Skeletal muscle tissue (tissue), 4 donors: ENCODE results near the gene KIF5C. TPM values are rescaled to one million over a fixed set of nuclear protein-coding genes. Genes with fewer than 3 reads are reported as not detected.

Experiments
- H3K27ac ChIP-seq: one replicate; pipeline ENCODE4 v1.7.0; 2013; ENCODE audit warnings: mild to moderate bottlenecking, low read depth, low read length, inconsistent platforms
- H3K27me3 ChIP-seq, 3 donors: one replicate each; pipeline ENCODE4 v1.7.0; 2013; ENCODE audit warnings: low read length in 3 of 3; ENCODE audit not compliant: control insufficient read depth in 3 of 3, insufficient read depth in 3 of 3
- H3K36me3 ChIP-seq, 3 donors: one replicate each; pipeline ENCODE4 v1.7.0; 2013; ENCODE audit warnings: low read length in 3 of 3; ENCODE audit not compliant: control insufficient read depth in 3 of 3, insufficient read depth in 3 of 3
- H3K4me1 ChIP-seq, 3 donors: one replicate each; pipeline ENCODE4 v1.7.0; 2013; ENCODE audit warnings: low read length in 3 of 3, mild to moderate bottlenecking in 3 of 3; ENCODE audit not compliant: control insufficient read depth in 3 of 3, insufficient read depth in 3 of 3
- H3K4me3 ChIP-seq, 3 donors: one replicate each; pipeline ENCODE4 v1.7.0; 2013; ENCODE audit warnings: low read length in 3 of 3
- H3K9ac ChIP-seq, 3 donors: one replicate each; pipeline ENCODE4 v1.7.0; 2013; ENCODE audit warnings: low read length in 3 of 3, mild to moderate bottlenecking in 3 of 3, moderate library complexity in 2 of 3, low read depth in 1 of 3
- H3K9me3 ChIP-seq, 3 donors: one replicate each; pipeline ENCODE4 v1.7.0; 2013; ENCODE audit warnings: low read length in 3 of 3; ENCODE audit not compliant: control insufficient read depth in 3 of 3
- total RNA-seq: library from RNA; depleted of rRNA; stranded (reverse); fragments of >200 nt; gene quantifications from one replicate; pipeline ENCODE4 v1.2.3, GENCODE V29; 2014
- donor health status: Osteomylitis.

Gene KIF5C
- total RNA-seq, 1 donor from 2014 or later = 1.0 TPM

- Histone ChIP-seq H3K4me1 (no peaks in the 10 kb centered on the region), H3K36me3 (no peaks in the 10 kb centered on the region), H3K9ac (no peak overlapping the region), H3K27me3 (peaks cover 0 to 4% (median 2%) of the 10 kb centered on the region in 3 donors), H3K9me3 (no peaks in the 10 kb centered on the region), H3K4me3 (no peak overlapping the region), H3K27ac (no peak overlapping the region)
Measured at GRCh38 chr2:148900350-148900837, 25.4 kb downstream of the KIF5C start.

GRCh38 chr2:148901142-148901541, 26.1 kb downstream of the KIF5C start:
- Histone ChIP-seq H3K9me3 (no peaks in the 10 kb centered on the region), H3K27ac (no peak overlapping the region), H3K9ac (no peak overlapping the region), H3K4me3 (no peak overlapping the region), H3K36me3 (no peaks in the 10 kb centered on the region), H3K27me3 (peaks cover 0 to 4% (median 3%) of the 10 kb centered on the region in 3 donors), H3K4me1 (no peaks in the 10 kb centered on the region)

- no peak overlapping the region for H3K9ac ChIP-seq
- no peaks in the 10 kb centered on the region for H3K9me3 ChIP-seq
- H3K27ac ChIP-seq = no peak overlapping the region
- peaks cover 0 to 4% (median 3%) of the 10 kb centered on the region in 3 donors for H3K27me3 ChIP-seq
- no peaks in the 10 kb centered on the region for H3K4me1 ChIP-seq
- no peak overlapping the region for H3K4me3 ChIP-seq
- H3K36me3 ChIP-seq = no peaks in the 10 kb centered on the region
Measured at GRCh38 chr2:148902798-148903197, 27.8 kb downstream of the KIF5C start.

- no peak overlapping the region for H3K27ac ChIP-seq
- H3K9me3 ChIP-seq = no peaks in the 10 kb centered on the region
- H3K27me3 ChIP-seq = peaks cover 0 to 4% (median 3%) of the 10 kb centered on the region in 3 donors
- H3K4me3 ChIP-seq = no peak overlapping the region
- no peak overlapping the region for H3K9ac ChIP-seq
- no peaks in the 10 kb centered on the region for H3K4me1 ChIP-seq
- H3K36me3 ChIP-seq = no peaks in the 10 kb centered on the region
Measured at GRCh38 chr2:148903294-148903693, 28.3 kb downstream of the KIF5C start.

- Histone ChIP-seq H3K9me3 (no peaks in the 10 kb centered on the region), H3K4me1 (no peaks in the 10 kb centered on the region), H3K36me3 (no peaks in the 10 kb centered on the region), H3K27me3 (peaks cover 0 to 4% (median 4%) of the 10 kb centered on the region in 3 donors), H3K27ac (no peak overlapping the region), H3K4me3 (no peak overlapping the region), H3K9ac (no peak overlapping the region)
Measured at GRCh38 chr2:148903979-148904378, 29.0 kb downstream of the KIF5C start.

- no peak overlapping the region for H3K27ac ChIP-seq
- no peak overlapping the region for H3K4me3 ChIP-seq
- H3K9ac ChIP-seq = no peak overlapping the region
- no peaks in the 10 kb centered on the region for H3K9me3 ChIP-seq
- no peaks in the 10 kb centered on the region for H3K36me3 ChIP-seq
- H3K27me3 ChIP-seq = peaks cover 0 to 6% (median 4%) of the 10 kb centered on the region in 3 donors
- no peaks in the 10 kb centered on the region for H3K4me1 ChIP-seq
Measured at GRCh38 chr2:148906124-148906523, 31.1 kb downstream of the KIF5C start.

GRCh38 chr2:148907085-148907785, 32.2 kb downstream of the KIF5C start:
- Histone ChIP-seq H3K9me3 (no peaks in the 10 kb centered on the region), H3K27ac (no peak overlapping the region), H3K4me3 (no peak overlapping the region), H3K4me1 (no peaks in the 10 kb centered on the region), H3K36me3 (no peaks in the 10 kb centered on the region), H3K27me3 (peaks cover 0 to 6% (median 4%) of the 10 kb centered on the region in 3 donors), H3K9ac (no peak overlapping the region)

- Histone ChIP-seq H3K36me3 (no peaks in the 10 kb centered on the region), H3K27ac (no peak overlapping the region), H3K9ac (no peak overlapping the region), H3K4me1 (no peaks in the 10 kb centered on the region), H3K9me3 (no peaks in the 10 kb centered on the region), H3K4me3 (no peak overlapping the region), H3K27me3 (peaks cover 0 to 6% (median 0%) of the 10 kb centered on the region in 3 donors)
Measured at GRCh38 chr2:148909114-148909513, 34.1 kb downstream of the KIF5C start.

GRCh38 chr2:148913061-148913460, 38.0 kb downstream of the KIF5C start:
- Histone ChIP-seq H3K27ac (no peak overlapping the region), H3K9me3 (peaks cover 0 to 3% (median 0%) of the 10 kb centered on the region in 3 donors), H3K27me3 (peaks cover 0 to 3% (median 0%) of the 10 kb centered on the region in 3 donors), H3K9ac (no peak overlapping the region), H3K36me3 (no peaks in the 10 kb centered on the region), H3K4me1 (no peaks in the 10 kb centered on the region), H3K4me3 (no peak overlapping the region)

- peaks cover 0 to 3% (median 0%) of the 10 kb centered on the region in 3 donors for H3K27me3 ChIP-seq
- peaks cover 0 to 3% (median 0%) of the 10 kb centered on the region in 3 donors for H3K9me3 ChIP-seq
- H3K36me3 ChIP-seq = no peaks in the 10 kb centered on the region
- H3K27ac ChIP-seq = no peak overlapping the region
- H3K9ac ChIP-seq = no peak overlapping the region
- no peaks in the 10 kb centered on the region for H3K4me1 ChIP-seq
- H3K4me3 ChIP-seq = no peak overlapping the region
Measured at GRCh38 chr2:148913492-148913891, 38.5 kb downstream of the KIF5C start.
